Stimulated activated CD8-positive, alpha-beta memory T cell treated with anti-CD3 and anti-CD28 coated beads, Interleukin-12 subunit alpha, Interleukin-12 subunit beta, amount 100 ng/mL, for 24 hours (primary cell): Measurements from ENCODE around the gene NPFF.
A peak's percentile ranks its signal among the peaks of the same experiment; 100 is the strongest.
"Not testable (repeated sequence)": the region's sequence is repeated elsewhere in the genome, so short reads cannot be mapped to it uniquely, and the experiment has no call there.

Source experiments
- DNase-seq: peaks from one replicate; pipeline ENCODE4 v3.0.0-alpha.2; 2020; ENCODE audit errors: extremely low read depth

The NPFF gene

GRCh38 chr12:53496752-53497032 is 10.6 kb downstream of the NPFF start:
- no peak for DNase-seq

GRCh38 chr12:53495903-53496751 is 11.2 kb downstream of the NPFF start:
- no peak for DNase-seq

DNA sequence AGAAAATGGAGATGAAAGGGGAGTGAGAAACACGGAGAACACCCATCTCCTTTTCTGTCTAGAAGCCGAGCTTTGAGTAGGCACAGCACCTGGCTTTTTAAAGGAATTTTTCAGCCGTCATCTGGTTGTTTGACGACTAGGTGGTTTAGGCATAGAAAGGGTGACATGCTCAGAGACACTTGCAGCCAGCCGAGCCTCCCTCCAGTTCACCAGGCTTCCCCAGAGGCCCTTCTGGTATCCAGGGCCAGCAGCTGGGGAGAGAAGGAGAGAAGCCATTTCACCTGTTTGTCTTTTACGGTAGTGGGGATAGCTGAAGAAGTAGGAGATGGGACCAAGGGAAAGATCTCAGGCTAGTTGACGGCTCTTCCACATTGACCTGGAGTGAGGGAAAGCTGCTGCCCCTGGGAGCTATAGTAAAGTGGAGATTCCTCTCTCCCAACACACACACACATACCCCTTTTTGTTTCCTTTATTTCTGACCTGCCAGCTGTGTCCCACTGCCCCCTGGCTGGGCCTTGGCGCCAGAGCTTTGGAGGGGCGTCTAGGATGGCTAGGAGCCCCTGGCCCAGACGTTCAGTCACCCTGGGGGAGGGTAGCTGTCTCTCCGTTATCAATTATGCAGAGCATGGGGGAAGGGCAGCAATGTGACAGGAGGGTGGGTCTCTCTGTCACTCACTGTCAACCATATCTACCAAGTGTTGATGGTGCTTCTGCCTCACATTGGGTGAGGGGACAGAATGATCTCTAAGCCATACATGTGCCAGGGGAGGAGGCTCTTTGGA is 13.5 kb downstream of the NPFF start:
- DNase-seq: no peak

GRCh38 chr12:53492830-53493609 is 14.3 kb downstream of the NPFF start:
- DNase-seq: peak; percentile 68

- DNase-seq: no peak
Measured at GRCh38 chr12:53492188-53492587, 15.1 kb downstream of the NPFF start.

GRCh38 chr12:53489242-53489864 is 17.9 kb downstream of the NPFF start:
- no peak for DNase-seq

DNA sequence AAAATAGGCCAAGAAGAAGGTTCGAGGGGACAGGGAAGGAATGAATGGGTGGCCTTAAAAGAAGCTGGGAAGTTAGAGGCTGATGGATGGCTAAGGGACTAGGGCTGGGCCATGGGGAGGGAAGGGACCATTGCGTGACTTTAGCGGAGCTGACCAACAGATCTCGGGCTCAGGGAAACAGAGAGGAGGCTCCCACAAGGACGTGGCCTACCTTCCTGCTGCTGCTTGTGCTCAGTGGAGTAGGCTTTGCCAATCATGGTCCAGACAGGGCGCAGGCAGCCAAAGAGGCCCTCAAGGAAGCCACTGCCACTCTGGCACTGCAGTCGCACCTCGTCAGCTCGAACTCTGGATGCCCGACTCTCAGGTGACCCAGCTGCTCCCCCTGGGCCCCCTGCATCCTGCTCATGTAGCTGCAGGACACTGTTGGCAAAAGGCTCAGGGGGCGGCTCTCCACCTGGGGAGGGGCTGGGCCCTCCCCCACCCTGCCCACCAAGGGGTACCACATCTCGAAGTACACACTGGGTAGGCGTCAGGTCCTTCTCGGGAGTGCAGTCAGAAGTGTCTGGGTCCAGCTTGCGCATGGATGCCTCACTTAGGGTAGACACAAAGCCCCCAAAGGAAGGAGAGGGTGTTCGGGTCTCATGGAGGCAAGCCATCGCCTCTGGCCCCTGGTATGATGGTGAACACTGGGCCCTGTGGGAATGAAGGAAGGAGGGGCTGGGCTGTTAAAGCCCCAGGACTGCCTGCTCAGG is 20.4 kb downstream of the NPFF start:
- DNase-seq: no peak

DNA sequence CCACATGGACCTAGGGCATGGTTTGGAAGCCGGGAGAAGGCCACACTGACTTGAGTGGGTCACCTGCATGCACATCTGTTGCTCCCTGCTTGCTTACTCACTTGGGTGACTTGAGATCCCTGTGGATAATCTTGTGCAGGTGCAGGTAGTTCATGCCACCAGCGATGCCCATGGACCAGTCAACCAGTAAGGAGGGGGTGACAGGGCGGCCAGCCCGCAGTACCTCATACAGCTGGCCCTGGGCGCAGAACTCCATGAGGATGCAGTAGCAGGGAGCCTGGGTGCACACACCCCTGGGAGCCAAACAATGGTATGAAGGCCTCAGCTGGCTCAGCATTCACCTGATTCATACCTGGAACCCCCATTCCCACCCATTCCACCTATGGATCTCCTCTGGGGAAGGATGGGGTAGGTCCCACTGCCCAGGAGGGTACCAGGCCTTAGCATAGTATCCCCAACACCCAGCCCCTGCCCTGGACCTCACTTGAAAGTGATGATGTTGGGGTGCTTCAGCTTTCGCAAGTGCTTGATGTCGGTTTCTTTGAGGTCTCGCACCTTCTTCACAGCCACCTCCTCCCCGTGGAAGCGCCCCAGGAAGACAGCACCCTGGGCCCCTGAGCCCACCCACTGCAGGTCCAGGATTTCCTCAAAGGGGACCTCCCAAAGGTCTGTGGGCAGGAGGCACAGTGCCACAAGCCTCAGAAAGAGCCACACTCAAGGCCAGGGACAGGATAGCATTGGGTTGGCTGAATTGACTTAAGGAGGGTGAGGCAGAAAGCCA is 21.1 kb downstream of the NPFF start:
- DNase-seq: no peak

GRCh38 chr12:53484686-53485575 is 22.4 kb downstream of the NPFF start:
- DNase-seq: no peak

GRCh38 chr12:53483979-53484377 is 23.3 kb downstream of the NPFF start:
- no peak for DNase-seq

DNA sequence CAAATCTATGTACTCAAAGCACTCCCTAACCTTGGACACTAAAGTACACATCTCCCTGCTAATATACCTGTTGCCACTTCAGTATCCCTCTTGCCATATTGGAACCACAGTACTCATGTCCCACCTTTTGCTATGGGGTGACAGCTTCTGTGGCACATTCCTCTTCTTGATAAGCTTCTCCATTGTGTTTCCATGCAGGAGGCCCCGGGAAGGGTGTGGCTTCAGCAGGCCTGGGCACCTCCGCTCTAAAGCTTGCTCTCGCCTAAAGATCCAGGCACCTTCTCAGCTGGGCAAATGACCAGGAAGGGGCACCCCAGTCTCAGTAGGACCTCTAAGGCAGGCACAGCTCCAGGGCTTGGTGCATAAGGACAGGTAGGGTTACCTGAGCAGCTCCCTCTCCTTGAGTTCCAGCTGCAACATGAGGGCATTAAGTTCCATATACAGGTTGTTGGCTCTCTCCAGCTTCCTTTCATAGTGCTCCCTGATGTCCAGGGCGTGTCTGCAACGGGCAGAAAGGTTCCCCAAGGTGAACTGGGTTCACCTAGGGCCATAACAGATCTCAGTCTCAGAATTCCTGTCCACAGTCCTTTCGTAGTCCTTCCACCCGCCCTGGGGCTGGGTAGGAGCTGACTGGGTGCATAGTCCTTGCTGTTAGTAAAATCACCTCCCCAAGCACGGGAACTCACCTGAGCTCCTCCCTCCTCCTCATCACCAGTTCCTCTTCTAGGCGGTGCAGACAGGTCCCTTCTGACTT is 23.9 kb downstream of the NPFF start:
- DNase-seq: no peak

DNA sequence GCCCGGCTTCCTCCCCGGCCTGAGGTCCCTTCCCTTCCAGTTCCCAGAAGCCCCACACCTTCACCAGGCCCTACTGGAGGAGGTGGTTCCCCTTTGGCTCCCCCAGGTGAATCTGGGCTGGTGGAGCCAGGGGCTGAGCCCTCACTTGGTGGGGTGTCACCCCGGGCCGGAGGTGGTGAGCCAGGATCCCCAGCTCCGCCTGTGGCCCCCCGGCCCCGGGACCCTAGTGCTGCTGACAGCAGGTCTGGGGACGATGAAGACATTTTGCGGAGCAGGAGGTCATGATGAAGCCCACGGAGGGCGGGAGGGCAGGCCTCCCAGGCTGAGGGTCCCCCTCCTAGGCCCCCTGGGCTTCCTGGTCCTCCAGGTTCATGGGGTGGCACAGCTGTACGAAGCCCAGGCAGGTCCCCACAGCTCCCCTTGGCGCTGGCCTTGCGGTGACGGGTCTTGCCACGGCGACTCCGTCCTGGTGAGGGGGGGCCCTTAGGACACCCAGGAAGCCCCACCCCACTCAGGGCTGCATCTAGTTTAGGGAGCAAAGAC is 24.6 kb downstream of the NPFF start:
- DNase-seq: no peak

DNA sequence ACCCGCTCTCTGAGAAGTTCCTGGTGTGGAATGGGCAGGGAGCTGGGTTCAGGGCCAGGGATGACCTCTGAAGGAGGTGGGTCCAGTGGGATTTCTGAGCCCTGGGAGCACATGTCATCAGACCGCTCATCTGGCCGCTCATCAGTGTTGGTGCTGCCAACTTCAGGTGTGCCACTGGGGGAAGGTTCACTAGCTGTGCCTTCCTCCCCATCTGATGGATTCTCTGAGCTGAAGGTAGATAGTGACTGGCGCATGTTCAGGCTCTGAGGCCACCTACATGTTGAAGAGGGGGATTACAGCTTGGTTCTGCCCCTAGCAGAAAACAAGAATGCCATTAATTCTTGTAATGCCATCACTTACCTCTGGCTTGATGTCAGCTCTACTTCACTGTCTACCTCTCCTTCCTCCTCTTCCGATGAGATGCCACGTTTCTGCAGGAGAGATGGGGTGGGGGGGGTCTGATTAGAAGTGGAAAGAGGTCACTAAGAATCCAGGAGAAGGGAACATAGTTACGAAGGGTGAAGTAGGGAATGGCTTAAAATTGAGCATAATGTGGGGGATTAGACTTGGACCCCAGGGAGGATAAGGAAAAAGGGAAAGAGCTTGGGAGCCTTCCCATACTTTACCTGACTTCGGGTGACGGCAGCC is 25.2 kb downstream of the NPFF start:
- no peak for DNase-seq

- not testable (repeated sequence) for DNase-seq
Measured at GRCh38 chr12:53481458-53481857, 25.8 kb downstream of the NPFF start.

- DNase-seq: no peak
Measured at GRCh38 chr12:53480491-53481442, 26.5 kb downstream of the NPFF start.

DNA sequence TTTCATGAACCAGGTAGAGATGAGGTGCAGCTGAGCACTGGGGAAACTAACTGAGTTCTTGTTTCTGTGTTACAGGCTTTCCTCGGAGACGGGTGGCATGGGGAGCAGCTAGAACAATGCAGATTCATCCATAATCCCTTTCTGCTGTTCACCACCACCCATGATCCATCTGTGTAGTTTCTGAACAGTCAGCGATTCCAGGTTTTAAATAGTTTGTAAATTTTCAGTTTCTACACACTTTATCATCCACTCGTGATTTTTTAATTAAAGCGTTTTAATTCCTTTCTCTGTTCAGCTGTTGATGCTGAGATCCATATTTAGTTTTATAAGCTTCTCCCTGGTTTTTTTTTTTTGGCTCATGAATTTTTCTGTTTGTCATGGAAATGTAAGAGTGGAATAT is 28.0 kb downstream of the NPFF start:
- no peak for DNase-seq

DNA sequence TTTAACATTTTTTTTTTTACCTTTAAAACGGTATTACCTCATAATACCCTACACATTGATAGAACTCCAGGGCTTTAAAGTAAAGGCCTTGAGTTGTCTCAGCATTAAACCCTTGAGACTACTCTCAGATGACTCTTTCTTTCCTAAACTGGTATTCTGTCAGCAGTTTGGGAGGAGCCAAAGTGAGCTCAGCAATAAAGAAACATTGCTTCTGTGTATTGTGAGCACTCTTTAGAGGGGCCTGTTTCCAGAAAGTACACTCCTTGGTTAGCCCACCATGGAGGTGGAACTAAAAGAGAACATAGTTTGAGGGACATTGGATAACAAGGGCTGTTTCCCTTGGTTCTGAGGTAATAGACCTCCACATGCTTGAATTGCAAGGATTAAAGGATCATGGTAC is 28.4 kb downstream of the NPFF start:
- no peak for DNase-seq
